Activated naive CD4-positive, alpha-beta T cell treated with anti-CD3 and anti-CD28 coated beads, Interleukin-2, amount 10 ng/mL, durations not matched to agents 7 days and 5 days (primary cell): Measurements from ENCODE around the gene MIOS.

Experiments used
- CTCF ChIA-PET: fragments of 350-600 bp; sonication (Branson Sonifier 250); formaldehyde crosslinking; loops from one replicate; lab custom pipeline; 2021; ENCODE audit warnings: antibody characterized with exemption; lab: Charles Lee
- DNase-seq: peaks from one replicate; pipeline ENCODE4 v3.0.0-alpha.2; 2020
- H3K27ac Mint-ChIP-seq: one replicate; pipeline ENCODE4 v1.8.0; 2021; ENCODE audit warnings: mild to moderate bottlenecking, moderate library complexity, mixed read lengths
- H3K27me3 Mint-ChIP-seq: one replicate; pipeline ENCODE4 v1.8.0; 2021; ENCODE audit warnings: mild to moderate bottlenecking, mixed read lengths
- H3K36me3 Mint-ChIP-seq: one replicate; pipeline ENCODE4 v1.8.0; 2021; ENCODE audit warnings: mixed read lengths
- H3K4me1 Mint-ChIP-seq: one replicate; pipeline ENCODE4 v1.8.0; 2021; ENCODE audit warnings: mixed read lengths
- H3K4me3 Mint-ChIP-seq: one replicate; pipeline ENCODE4 v1.8.0; 2021; ENCODE audit warnings: mild to moderate bottlenecking, moderate library complexity, mixed read lengths
- H3K9me3 Mint-ChIP-seq: one replicate; pipeline ENCODE4 v1.8.0; 2021; ENCODE audit warnings: mixed read lengths

The MIOS gene

GRCh38 chr7:7563813-7564212 is 2.9 kb upstream of the MIOS start:
- no peak for DNase-seq
- H3K4me3 Mint-ChIP-seq = no peak overlapping the region
- H3K27me3 Mint-ChIP-seq = peaks cover 3% of the 10 kb centered on the region
- CTCF ChIA-PET = no interaction called here
- no peak overlapping the region for H3K27ac Mint-ChIP-seq
- peaks cover 15% of the 10 kb centered on the region for H3K4me1 Mint-ChIP-seq
- peaks cover 9% of the 10 kb centered on the region for H3K9me3 Mint-ChIP-seq
- peaks cover 14% of the 10 kb centered on the region for H3K36me3 Mint-ChIP-seq

GRCh38 chr7:7564323-7564780 is 2.3 kb upstream of the MIOS start:
- no peak overlapping the region for H3K27ac Mint-ChIP-seq
- CTCF ChIA-PET = interaction anchor here (0.9 kb wide), 1 partner anchor 459 kb away, joined by 3 read pairs; no protein-coding TSS in a partner anchor
- no peak overlapping the region for H3K4me3 Mint-ChIP-seq
- no peak for DNase-seq
- peaks cover 17% of the 10 kb centered on the region for H3K36me3 Mint-ChIP-seq
- H3K27me3 Mint-ChIP-seq = no peaks in the 10 kb centered on the region
- peaks cover 4% of the 10 kb centered on the region for H3K9me3 Mint-ChIP-seq
- H3K4me1 Mint-ChIP-seq = peaks cover 20% of the 10 kb centered on the region

GRCh38 chr7:7565018-7565680 is 1.5 kb upstream of the MIOS start:
- Mint-ChIP-seq H3K9me3 (peaks cover 2% of the 10 kb centered on the region), H3K27ac (no peak overlapping the region), H3K4me3 (no peak overlapping the region), H3K36me3 (peaks cover 23% of the 10 kb centered on the region), H3K27me3 (no peaks in the 10 kb centered on the region), H3K4me1 (peaks cover 28% of the 10 kb centered on the region)
- CTCF ChIA-PET = interaction anchor here (0.9 kb wide), 1 partner anchor 460 kb away, joined by 3 read pairs; no protein-coding TSS in a partner anchor
- DNase-seq = no peak

GRCh38 chr7:7565746-7566650 is 686 bp upstream of the MIOS start:
- Mint-ChIP-seq H3K27me3 (no peaks in the 10 kb centered on the region), H3K9me3 (peaks cover 2% of the 10 kb centered on the region), H3K4me1 (peaks cover 37% of the 10 kb centered on the region), H3K4me3 (no peak overlapping the region), H3K27ac (no peak overlapping the region), H3K36me3 (peaks cover 27% of the 10 kb centered on the region)
- CTCF ChIA-PET = interaction anchor here (0.7 kb wide), 1 partner anchor 466 kb away, joined by 3 read pairs; no protein-coding TSS in a partner anchor
- DNase-seq = no peak

- Mint-ChIP-seq H3K9me3 (no peaks in the 10 kb centered on the region), H3K27ac (peak overlapping the region; percentile 89), H3K27me3 (no peaks in the 10 kb centered on the region), H3K36me3 (peaks cover 34% of the 10 kb centered on the region), H3K4me3 (peak overlapping the region; percentile 82), H3K4me1 (peaks cover 43% of the 10 kb centered on the region)
- no peak for DNase-seq
- CTCF ChIA-PET = interaction anchor here (1.2 kb wide), 1 partner anchor 465 kb away, joined by 3 read pairs; no protein-coding TSS in a partner anchor
Measured at GRCh38 chr7:7567898-7568531, 1.3 kb downstream of the MIOS start.

- H3K4me1 Mint-ChIP-seq = peaks cover 45% of the 10 kb centered on the region
- no peaks in the 10 kb centered on the region for H3K9me3 Mint-ChIP-seq
- CTCF ChIA-PET = no interaction called here
Measured at GRCh38 chr7:7568553-7568952, 1.9 kb downstream of the MIOS start.

GRCh38 chr7:7569081-7569527 is 2.4 kb downstream of the MIOS start:
- Mint-ChIP-seq H3K27me3 (no peaks in the 10 kb centered on the region), H3K27ac (peak overlapping the region; percentile 89), H3K4me1 (peaks cover 45% of the 10 kb centered on the region), H3K36me3 (peaks cover 43% of the 10 kb centered on the region), H3K9me3 (no peaks in the 10 kb centered on the region), H3K4me3 (peak overlapping the region; percentile 82)
- CTCF ChIA-PET = no interaction called here
- DNase-seq = peak; percentile 30

More at GRCh38 chr7:7568553-7568952, 1.9 kb downstream of the MIOS start:
- no peak for DNase-seq
- Mint-ChIP-seq H3K4me3 (peak overlapping the region; percentile 82), H3K36me3 (peaks cover 39% of the 10 kb centered on the region), H3K27ac (peak overlapping the region; percentile 89), H3K27me3 (no peaks in the 10 kb centered on the region)

DNA sequence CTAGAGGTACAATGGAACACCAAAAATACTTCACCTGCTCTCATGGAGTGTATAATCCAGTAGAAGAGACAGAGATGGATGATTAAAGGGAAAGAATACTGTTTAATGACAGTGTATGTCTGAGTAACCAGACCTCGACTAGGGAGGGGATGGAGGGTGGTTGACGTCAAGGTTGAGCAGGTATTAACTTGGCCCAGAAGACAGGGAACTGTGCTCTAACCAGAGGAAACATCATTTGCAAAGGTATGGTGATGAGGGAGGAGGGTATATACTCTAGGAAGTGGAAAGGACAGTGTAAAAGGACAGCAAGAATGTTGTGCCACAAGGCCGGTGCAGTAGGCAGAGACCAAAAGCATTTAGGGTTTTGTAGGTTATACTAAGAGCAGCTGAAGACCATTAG is 2.9 kb downstream of the MIOS start:
- CTCF ChIA-PET = no interaction called here
- Mint-ChIP-seq H3K4me1 (peaks cover 45% of the 10 kb centered on the region), H3K27me3 (no peaks in the 10 kb centered on the region), H3K9me3 (no peaks in the 10 kb centered on the region), H3K27ac (peak overlapping the region; percentile 89), H3K4me3 (peak overlapping the region; percentile 82), H3K36me3 (peaks cover 47% of the 10 kb centered on the region)
- DNase-seq = no peak

DNA sequence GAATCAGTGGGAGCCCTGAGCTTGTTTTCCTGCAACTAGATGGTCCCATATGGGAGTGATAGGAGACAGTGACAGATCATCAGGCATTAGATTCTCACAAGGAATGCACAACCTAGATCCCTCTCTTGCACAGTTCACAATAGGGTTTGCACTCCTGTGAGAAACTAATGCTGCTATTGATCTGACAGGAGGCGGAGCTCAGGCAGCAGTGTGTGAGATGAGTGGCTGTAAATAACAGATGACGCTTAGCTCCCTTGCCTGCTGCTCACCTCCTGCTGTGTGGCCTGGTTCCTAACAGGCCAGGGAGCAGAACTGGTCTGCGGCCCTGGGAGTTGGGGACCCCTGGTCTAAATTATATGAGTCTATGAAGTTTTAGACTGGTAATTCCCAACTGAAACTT is 3.9 kb downstream of the MIOS start:
- no peaks in the 10 kb centered on the region for H3K9me3 Mint-ChIP-seq
- peaks cover 47% of the 10 kb centered on the region for H3K36me3 Mint-ChIP-seq
- H3K4me1 Mint-ChIP-seq = peaks cover 45% of the 10 kb centered on the region
- CTCF ChIA-PET = no interaction called here
- no peak for DNase-seq
- H3K27me3 Mint-ChIP-seq = no peaks in the 10 kb centered on the region
- no peak overlapping the region for H3K4me3 Mint-ChIP-seq
- no peak overlapping the region for H3K27ac Mint-ChIP-seq

DNA sequence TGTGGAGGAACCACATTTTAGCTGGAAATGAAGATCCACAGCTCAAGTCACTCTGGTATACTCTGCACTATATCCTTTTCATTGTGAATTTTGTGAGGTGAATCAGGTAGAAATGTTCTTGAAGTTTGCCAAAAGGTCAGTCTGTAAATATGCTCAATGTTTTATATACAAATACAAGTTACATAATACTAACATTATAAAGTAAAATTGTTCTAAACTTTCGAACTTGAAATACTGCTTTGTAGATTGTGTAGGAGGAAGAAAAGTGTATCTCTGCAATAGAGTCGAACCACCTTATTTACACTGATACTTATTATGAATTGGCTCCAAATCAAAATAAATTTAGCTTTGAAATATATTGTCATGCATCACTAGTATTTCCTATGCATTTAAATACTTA is 7.0 kb downstream of the MIOS start:
- DNase-seq = no peak
- peaks cover 31% of the 10 kb centered on the region for H3K4me1 Mint-ChIP-seq
- no peaks in the 10 kb centered on the region for H3K9me3 Mint-ChIP-seq
- no peak overlapping the region for H3K4me3 Mint-ChIP-seq
- no peak overlapping the region for H3K27ac Mint-ChIP-seq
- CTCF ChIA-PET = no interaction called here
- H3K27me3 Mint-ChIP-seq = no peaks in the 10 kb centered on the region
- H3K36me3 Mint-ChIP-seq = peaks cover 36% of the 10 kb centered on the region

GRCh38 chr7:7576344-7576743 is 9.7 kb downstream of the MIOS start:
- CTCF ChIA-PET = no interaction called here
- Mint-ChIP-seq H3K9me3 (no peaks in the 10 kb centered on the region), H3K36me3 (peaks cover 27% of the 10 kb centered on the region), H3K27me3 (no peaks in the 10 kb centered on the region), H3K27ac (no peak overlapping the region), H3K4me1 (peaks cover 8% of the 10 kb centered on the region), H3K4me3 (no peak overlapping the region)
- no peak for DNase-seq

DNA sequence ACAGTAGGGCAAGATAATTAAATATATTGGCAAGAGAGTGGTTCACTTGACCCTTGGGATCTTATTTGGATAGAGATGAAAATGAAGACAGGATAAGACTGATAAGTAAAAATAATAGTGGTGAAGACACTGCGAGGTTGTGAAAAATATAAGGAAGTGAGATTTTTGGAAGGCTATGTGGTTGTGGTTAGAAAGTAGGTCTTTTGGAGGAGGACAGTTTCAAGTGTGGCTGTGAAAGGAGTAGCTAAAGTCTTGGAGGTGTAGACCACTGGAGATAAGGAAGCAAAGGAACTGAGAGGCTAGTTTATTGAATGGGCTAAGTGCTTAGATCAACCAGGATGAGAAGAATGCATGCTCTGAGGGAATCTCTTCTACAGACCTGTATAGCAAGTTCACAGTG is 11.2 kb downstream of the MIOS start:
- Mint-ChIP-seq H3K4me1 (peaks cover 4% of the 10 kb centered on the region), H3K9me3 (no peaks in the 10 kb centered on the region), H3K36me3 (peaks cover 26% of the 10 kb centered on the region), H3K4me3 (no peak overlapping the region), H3K27me3 (no peaks in the 10 kb centered on the region), H3K27ac (no peak overlapping the region)
- CTCF ChIA-PET = interaction anchor here (0.8 to 1.1 kb wide), 2 partner anchors 103 to 179 kb away, joined by 3 read pairs; no protein-coding TSS in a partner anchor
- no peak for DNase-seq

- no peak overlapping the region for H3K27ac Mint-ChIP-seq
- CTCF ChIA-PET = no interaction called here
Measured at GRCh38 chr7:7579638-7580037, 13.0 kb downstream of the MIOS start.

More at GRCh38 chr7:7579638-7580037, 13.0 kb downstream of the MIOS start:
- DNase-seq = no peak
- Mint-ChIP-seq H3K27me3 (no peaks in the 10 kb centered on the region), H3K9me3 (no peaks in the 10 kb centered on the region), H3K4me3 (no peak overlapping the region), H3K4me1 (no peaks in the 10 kb centered on the region), H3K36me3 (peaks cover 14% of the 10 kb centered on the region)
